ENCODE results near the gene SIAH1. TPM values are rescaled to one million over a fixed set of nuclear protein-coding genes. Genes with fewer than 3 reads are reported as not detected.
"Not testable (repeated sequence)": the region's sequence is repeated elsewhere in the genome, so short reads cannot be mapped to it uniquely, and the experiment has no call there.

The SIAH1 gene
- total RNA-seq, 1 donor from 2014 or later, result 223 TPM

GRCh38 chr16:48394355-48394703 lies 9.1 kb upstream of the SIAH1 start:
- no peak for FAIRE-seq
- no peak for DNase-seq (ENCODE audit: low spot score in 2 of 2)

- DNase-seq (ENCODE audit: low spot score in 2 of 2), result peak; percentile 43 to 60
- no peak for FAIRE-seq
These were observed 8.5 kb upstream of the SIAH1 start for GRCh38 chr16:48393485-48394354.

- FAIRE-seq (no peak), DNase-seq (ENCODE audit: low spot score in 2 of 2) (no peak)
These were observed 7.2 kb upstream of the SIAH1 start for GRCh38 chr16:48392407-48392806.

GRCh38 chr16:48386559-48387312 lies 1.5 kb upstream of the SIAH1 start:
- DNase-seq (ENCODE audit: low spot score in 2 of 2), result no peak
- FAIRE-seq, result no peak

- FAIRE-seq (no peak), DNase-seq (ENCODE audit: low spot score in 2 of 2) (peak; percentile 78 to 89)
These were observed 527 bp downstream of the SIAH1 start for GRCh38 chr16:48384520-48385252.

GRCh38 chr16:48383877-48384519 lies 1.2 kb downstream of the SIAH1 start:
- DNase-seq (ENCODE audit: low spot score in 2 of 2) (peak in 1 of 2 donors; percentile 19), FAIRE-seq (no peak)

GRCh38 chr16:48383009-48383876 lies 2.0 kb downstream of the SIAH1 start:
- DNase-seq (ENCODE audit: low spot score in 2 of 2) (no peak), FAIRE-seq (no peak)

GRCh38 chr16:48382131-48382530 lies 3.1 kb downstream of the SIAH1 start:
- no peak for FAIRE-seq

GRCh38 chr16:48381201-48381600 lies 4.0 kb downstream of the SIAH1 start:
- DNase-seq (ENCODE audit: low spot score in 2 of 2), result no peak
- no peak for FAIRE-seq

More at GRCh38 chr16:48382131-48382530, 3.1 kb downstream of the SIAH1 start:
- DNase-seq (ENCODE audit: low spot score in 2 of 2), result no peak

GRCh38 chr16:48378836-48379235 lies 6.4 kb downstream of the SIAH1 start:
- FAIRE-seq, result no peak
- DNase-seq (ENCODE audit: low spot score in 2 of 2), result no peak

- FAIRE-seq, result no peak
- DNase-seq (ENCODE audit: low spot score in 2 of 2), result no peak
These were observed 6.9 kb downstream of the SIAH1 start for GRCh38 chr16:48378276-48378675.

GRCh38 chr16:48377301-48377700 lies 7.9 kb downstream of the SIAH1 start:
- DNase-seq (ENCODE audit: low spot score in 2 of 2); FAIRE-seq: not testable (repeated sequence)

- no peak for FAIRE-seq
These were observed 11.0 kb downstream of the SIAH1 start for GRCh38 chr16:48374255-48374654.

GRCh38 chr16:48373258-48374029 lies 11.8 kb downstream of the SIAH1 start:
- no peak for DNase-seq (ENCODE audit: low spot score in 2 of 2)
- no peak for FAIRE-seq

More at GRCh38 chr16:48374255-48374654, 11.0 kb downstream of the SIAH1 start:
- no peak for DNase-seq (ENCODE audit: low spot score in 2 of 2)

GRCh38 chr16:48372744-48373143 lies 12.5 kb downstream of the SIAH1 start:
- FAIRE-seq (no peak), DNase-seq (ENCODE audit: low spot score in 2 of 2) (no peak)

- DNase-seq (ENCODE audit: low spot score in 2 of 2), result no peak
- FAIRE-seq, result no peak
These were observed 13.8 kb downstream of the SIAH1 start for GRCh38 chr16:48371393-48371780.

GRCh38 chr16:48370668-48371392 lies 14.4 kb downstream of the SIAH1 start:
- not testable (repeated sequence) for FAIRE-seq; DNase-seq (ENCODE audit: low spot score in 2 of 2)

- FAIRE-seq, result no peak
These were observed 15.0 kb downstream of the SIAH1 start for GRCh38 chr16:48370229-48370628.

More at GRCh38 chr16:48370229-48370628, 15.0 kb downstream of the SIAH1 start:
- DNase-seq (ENCODE audit: low spot score in 2 of 2), result no peak

All from frontal cortex (tissue), 4 donors.